Measurements from ENCODE around the gene UGT3A1.
"Not testable (repeated sequence)": the region's sequence is repeated elsewhere in the genome, so short reads cannot be mapped to it uniquely, and the experiment has no call there.

Gene UGT3A1, protein sequence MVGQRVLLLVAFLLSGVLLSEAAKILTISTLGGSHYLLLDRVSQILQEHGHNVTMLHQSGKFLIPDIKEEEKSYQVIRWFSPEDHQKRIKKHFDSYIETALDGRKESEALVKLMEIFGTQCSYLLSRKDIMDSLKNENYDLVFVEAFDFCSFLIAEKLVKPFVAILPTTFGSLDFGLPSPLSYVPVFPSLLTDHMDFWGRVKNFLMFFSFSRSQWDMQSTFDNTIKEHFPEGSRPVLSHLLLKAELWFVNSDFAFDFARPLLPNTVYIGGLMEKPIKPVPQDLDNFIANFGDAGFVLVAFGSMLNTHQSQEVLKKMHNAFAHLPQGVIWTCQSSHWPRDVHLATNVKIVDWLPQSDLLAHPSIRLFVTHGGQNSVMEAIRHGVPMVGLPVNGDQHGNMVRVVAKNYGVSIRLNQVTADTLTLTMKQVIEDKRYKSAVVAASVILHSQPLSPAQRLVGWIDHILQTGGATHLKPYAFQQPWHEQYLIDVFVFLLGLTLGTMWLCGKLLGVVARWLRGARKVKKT

DNA sequence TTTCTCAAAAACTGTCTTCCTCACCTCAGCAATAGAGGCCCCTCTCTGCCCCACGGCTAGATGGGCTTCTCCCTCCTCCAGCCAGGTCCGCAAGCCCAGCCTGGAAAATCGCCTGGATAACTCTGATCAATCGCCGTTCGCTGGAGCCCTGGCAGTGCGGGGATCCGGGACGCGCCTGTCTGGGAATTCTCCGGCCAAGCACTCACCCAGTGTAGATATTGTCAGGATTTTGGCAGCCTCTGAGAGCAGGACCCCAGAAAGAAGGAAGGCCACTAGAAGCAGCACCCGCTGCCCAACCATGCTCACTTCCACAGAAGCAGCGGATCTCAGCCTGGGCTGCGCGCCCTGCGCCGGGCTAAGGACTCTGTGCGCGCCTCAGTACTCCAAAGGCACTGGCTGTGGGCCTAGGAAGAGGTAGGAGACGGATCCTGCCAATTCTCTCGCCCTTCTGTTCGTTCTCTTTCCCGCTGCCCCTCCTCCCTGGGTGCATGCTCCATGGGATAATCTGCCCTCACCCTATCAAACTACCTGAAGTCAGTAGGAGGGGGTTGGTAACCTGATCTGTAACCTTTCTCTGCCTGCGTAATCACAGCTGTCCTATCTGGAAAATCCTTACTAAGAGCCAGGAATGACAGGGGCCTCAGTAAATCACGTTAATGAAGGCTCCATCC is at the start of gene UGT3A1:
UGT3A1 (minus strand) TSS at position 450 of the 671 bp plus-strand sequence; CDS start at position 300, 150 bp downstream.
- no peak for DNase-seq (ENCODE audit: low spot score)

DNA sequence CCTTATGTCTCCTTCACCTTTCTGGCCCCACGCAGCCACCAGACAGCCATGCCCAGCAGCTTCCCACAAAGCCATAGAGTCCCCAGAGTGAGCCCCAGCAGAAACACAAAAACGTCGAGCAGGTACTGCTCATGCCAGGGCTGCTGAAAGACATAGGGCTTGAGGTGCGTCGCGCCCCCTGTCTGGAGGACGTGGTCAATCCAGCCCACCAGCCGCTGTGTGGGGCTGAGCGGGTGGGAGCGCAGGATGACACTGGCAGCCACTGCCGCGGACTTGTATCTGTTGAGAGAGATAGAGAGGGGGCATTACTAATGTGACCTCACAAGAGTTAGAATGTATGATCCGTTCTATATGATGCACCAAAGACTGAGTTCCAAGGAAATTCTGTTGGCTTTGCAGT is 44.5 kb upstream of the UGT3A1 start:
- DNase-seq (ENCODE audit: low spot score), result no peak

DNA sequence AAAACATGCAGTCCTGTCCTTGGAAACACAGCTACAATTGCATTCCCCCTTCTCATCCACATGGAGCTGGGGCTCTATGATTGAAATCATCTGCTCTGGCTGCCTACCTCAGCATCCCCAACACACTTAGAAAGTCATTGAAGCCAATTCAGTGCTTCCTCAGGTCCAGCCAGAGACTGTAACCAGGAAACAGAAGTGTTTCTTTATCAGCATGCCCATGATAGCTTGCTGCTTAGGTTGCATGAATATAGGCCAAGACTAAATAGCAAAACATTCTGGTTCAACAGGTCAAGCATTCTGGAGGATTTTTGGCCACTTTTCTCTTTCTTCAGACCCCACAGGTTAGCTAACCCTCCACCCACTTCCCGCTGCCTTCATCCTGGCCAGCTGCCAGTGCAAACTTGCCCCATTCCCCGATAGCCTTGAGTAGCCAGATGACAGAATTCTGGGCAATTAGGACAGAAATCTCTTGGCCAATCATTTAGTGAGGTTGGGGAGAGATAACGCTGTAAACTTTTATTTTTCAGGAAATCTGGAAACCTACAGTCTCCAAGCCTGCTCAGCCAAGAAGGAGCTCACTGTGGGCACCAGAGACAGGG is 43.4 kb upstream of the UGT3A1 start:
- not testable (repeated sequence) for DNase-seq (ENCODE audit: low spot score)

DNA sequence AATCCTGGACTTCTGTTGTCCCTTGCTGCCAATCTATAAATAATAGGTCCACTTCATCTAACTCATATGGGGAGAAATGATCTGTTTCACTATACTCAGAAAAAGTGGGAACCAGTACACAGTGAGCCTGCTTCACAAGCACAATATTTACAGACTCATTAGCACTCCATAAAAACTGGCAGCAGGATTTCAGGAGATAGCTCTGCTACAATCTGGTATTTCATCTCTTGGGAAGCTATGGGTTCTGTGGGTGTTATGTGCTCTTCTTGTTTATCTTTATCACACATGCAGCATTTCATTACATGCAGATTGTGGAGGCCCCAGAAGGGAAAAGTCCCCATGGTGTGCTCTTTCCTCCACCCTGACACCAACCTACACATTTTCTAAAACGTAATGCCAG is 42.3 kb upstream of the UGT3A1 start:
- DNase-seq (ENCODE audit: low spot score), result no peak

- no peak for DNase-seq (ENCODE audit: low spot score)
These were observed 41.9 kb upstream of the UGT3A1 start for GRCh38 chr5:36033047-36033446.

DNA sequence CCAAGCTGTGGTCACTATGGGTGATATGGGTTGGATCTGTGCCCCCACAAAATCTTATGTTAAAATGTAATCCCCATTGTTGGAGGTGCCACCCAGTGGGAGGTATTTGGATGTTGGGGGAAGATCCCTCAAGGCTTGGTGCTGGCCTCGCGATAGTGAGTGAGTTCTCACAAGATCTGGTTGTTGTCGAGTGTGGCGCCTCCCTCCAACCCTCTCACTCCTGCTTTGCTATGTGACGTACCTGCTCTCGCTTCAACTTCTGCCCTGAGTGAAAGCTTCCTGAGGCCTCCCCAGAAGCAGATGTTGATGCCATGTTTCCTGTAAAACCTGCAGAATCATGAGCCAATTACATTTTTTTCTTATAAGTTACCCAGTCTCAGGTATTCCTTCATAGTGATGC is 40.0 kb upstream of the UGT3A1 start:
- no peak for DNase-seq (ENCODE audit: low spot score)

DNA sequence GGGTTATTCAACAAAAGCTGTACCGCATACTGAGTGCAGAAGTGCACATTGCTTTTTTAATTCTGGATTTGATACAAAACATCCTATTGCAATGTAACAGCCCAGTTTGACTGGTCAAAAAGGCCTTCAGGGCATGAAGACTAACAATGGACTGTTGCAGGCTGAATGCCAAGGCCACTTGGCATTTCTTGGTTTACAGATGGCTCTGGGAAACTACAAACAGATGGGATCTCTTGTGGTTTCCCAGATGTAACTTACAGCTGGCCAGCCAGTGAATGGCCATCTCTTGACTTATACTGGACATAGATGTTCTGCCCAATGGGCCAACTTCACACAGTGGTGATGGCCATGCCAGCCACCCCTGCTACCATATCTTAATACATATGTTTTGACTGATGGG is 38.7 kb upstream of the UGT3A1 start:
- no peak for DNase-seq (ENCODE audit: low spot score)

GRCh38 chr5:36028816-36029465 is 37.8 kb upstream of the UGT3A1 start:
- DNase-seq (ENCODE audit: low spot score), result no peak

DNA sequence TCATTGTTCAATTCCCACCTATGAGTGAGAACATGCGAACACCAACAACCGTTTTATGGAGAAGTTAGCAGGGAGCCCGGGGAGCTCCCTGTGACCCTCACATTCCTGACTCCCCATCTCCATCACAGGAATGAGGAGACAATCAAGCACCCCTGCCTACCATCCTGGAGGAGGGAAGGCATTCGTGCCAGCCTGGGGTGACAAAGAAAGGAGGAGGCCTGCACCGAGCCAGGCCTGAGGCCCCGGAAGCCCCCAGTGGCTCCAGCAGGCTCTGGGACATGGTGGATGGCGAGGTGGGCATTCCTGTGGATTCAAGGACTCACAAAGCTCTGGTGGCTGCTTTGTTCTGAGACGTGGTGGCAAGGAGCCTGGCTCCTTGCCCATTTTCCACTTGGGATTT is 36.5 kb upstream of the UGT3A1 start:
- DNase-seq (ENCODE audit: low spot score), result no peak

DNA sequence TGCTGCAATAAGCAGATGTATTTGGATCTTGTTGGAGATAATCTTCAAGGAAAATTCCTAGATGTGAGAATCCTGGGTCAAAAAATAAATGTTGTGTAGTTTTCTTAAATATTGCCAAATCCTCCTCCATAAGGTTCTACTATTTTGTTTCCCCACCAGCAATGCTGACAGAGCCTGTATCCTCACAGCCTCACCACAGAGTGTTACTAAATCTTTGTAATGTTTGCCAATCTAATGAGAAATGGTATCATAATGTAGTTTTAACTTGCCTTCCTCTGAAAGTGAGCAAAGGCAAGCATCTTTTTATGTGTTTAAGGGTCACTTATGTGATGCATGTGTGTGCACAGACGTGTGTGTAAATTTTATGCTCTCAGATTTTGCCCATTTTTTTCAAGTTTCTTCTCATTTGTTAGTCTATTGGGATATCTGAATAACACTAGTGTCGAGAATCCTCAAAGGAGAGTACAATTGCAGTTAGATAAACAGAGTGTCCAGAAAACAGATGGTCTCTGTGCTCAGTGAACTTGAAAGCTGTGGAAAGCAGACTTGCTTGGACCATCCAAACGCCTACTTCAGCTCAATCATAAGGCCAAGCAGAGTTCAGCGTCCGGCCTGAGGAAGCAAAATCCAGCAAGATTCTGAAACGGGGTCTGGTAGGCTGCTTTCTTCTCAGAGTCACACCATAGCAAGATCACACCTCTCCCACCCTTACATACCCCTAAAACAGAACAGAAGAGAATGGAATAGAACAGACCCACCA is 35.7 kb upstream of the UGT3A1 start:
- DNase-seq (ENCODE audit: low spot score), result no peak

GRCh38 chr5:36022246-36022645 is 31.1 kb upstream of the UGT3A1 start:
- not testable (repeated sequence) for DNase-seq (ENCODE audit: low spot score)

DNA sequence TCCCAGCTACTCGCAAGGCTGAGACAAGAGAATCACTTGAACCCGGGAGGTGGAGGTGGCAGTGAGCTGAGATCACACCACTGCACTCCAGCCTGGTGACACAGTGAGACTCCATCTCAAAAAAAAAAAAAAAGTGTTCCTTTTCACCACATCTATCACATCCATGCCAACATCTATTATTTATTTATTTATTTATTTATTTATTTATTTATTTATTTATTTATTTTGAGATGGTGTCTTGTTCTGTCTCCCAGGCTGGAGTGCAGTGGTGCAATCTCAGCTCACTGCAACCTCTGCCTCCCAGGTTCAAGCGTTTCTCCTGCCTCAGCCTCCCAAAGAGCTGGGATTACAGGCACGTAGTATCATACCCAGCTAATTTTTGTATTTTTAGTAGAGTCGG is 28.4 kb upstream of the UGT3A1 start:
- DNase-seq (ENCODE audit: low spot score), result not testable (repeated sequence)

GRCh38 chr5:36017622-36018021 is 26.4 kb upstream of the UGT3A1 start:
- DNase-seq (ENCODE audit: low spot score), result no peak

DNA sequence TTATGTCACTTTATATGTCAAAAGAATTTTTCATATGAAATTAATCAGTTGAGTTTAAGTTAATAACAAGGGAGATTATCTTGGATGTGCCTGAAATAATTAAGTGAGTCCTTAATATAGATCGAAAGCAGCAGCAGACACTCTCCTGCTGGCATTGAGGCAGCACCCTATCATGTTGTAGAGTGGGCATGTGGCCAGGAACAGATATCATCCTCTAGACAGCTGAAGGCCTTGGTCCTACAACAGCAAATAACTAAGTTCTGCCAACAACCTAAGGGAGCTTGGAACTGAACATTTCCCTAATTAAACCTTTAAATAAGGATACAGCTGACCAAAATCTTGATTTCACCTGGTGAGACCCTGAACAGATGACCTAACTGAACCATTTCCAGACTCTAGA is 25.8 kb upstream of the UGT3A1 start:
- no peak for DNase-seq (ENCODE audit: low spot score)

- DNase-seq (ENCODE audit: low spot score), result no peak
These were observed 22.0 kb upstream of the UGT3A1 start for GRCh38 chr5:36013182-36013581.

DNA sequence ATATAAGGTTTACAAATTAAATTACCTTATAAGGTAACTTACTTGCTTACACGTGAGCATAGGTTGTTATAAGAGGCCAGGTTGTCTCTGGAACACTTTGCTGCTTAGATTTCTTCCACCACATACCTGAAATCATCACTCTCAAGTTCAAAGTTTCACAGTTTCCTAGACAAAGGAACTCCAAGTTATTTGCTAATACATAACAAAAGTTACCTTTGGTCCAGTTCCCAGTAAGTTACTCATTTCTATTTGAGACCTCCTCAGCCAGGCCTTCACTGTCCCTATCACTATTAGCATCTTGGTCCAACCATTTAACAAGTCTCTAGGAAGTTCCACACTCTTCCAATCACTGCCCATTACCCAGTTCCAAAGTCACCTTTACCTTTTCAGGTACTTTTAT is 18.5 kb upstream of the UGT3A1 start:
- DNase-seq (ENCODE audit: low spot score), result no peak

DNA sequence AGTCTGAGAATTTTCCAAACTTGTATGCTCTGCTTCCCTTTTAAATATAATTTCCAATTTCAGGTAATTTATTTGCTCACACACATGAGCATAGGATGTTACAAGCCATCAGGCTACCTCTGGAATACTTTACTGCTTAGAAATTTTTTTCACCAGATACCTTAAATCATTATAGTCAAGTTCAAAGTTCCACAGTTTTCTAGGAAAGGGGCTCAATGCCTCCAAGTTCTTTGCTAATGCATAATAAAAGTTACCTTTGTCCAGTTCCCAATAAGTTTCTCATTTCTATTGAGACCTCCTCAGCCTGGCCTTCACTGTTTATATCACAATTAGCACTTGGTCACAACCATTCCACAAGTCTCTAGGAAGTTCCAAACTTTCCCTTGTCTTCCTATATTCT is 16.2 kb upstream of the UGT3A1 start:
- DNase-seq (ENCODE audit: low spot score), result no peak

DNA sequence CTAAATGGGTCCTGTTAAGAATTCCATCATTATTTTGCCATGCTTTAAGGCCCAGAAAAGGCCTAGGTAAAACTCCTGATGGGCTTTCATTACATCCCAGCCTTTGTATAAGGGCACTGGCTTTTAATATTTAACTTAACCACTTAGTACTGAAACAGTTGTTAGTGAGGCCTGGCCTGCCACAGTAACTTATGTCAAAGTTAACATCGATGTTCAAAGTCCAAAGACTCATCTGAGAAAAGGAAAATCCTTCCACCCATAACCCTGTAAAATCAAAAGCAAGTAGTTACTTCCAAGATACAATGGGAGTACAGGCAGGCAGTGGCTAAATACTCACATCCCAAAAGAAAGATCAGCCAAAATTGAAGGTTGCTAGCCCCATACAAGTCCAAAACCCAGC is 15.0 kb upstream of the UGT3A1 start:
- no peak for DNase-seq (ENCODE audit: low spot score)

DNA sequence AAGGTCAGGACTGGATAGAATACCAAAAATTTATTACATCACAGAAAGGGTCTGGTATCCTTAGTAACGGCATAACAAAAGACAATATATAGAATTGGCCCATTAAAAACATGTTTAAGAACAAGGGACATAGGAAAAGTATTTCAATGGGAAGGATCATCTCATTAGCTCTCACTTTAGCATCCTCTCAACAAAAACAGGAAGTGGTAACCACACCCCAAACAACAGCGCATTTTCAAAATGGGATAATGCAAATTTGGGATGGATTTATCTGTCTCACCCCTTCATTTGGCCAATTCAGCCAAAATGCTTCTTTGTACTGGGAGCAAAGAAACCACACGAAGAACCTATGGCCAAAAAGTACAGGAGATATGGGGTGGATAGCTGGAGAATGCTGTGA is 9.8 kb upstream of the UGT3A1 start:
- DNase-seq (ENCODE audit: low spot score), result no peak

DNA sequence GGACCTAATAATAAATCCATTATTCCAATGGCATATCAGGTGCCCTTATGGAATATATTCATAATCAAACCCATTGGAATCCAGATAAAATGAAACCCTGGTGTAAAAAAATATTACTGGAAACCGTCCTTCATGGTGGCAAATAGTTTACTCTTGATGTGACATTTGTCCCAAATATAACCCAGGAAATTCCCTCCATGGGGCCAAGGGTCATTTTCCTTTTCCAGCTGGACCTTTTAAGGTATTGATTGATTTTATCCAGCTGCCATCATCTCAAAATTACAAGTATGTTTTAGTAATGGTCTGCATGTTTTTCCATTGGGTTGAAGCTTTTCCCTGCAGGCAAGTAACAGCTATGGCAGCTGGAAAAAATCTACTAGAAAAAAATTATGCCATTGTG is 8.4 kb upstream of the UGT3A1 start:
- no peak for DNase-seq (ENCODE audit: low spot score)

DNA sequence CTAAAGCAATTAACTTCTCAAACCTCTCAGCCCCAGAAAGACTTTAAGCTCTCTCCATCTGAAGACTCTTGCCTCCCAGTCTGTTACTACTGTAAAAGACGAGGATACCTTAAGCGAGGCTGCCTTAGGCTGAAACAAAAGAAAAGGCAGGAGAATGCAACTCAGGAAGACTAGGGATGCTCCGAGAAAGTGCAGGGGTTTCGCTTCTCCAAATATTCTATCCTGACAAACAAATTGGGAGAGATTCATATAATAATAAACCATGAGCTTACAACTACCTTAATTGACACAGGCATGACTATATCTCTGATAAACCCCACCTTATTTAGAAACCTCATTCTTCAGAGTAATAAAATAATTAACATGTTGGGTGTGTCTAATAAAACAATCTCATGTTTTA is 4.9 kb upstream of the UGT3A1 start:
- DNase-seq (ENCODE audit: low spot score), result no peak

GRCh38 chr5:35990520-35990919 is 670 bp downstream of the UGT3A1 start:
- DNase-seq (ENCODE audit: low spot score), result no peak
